IMR-90 (cell line): Measurements from ENCODE around the gene USP32. TPM values are rescaled to one million over a fixed set of nuclear protein-coding genes. Genes with fewer than 3 reads are reported as not detected.

ENCODE experiments used
- ATAC-seq: fragments of 200-7000 bp; cut with Tn5 transposase; 2 replicates; pipeline ENCODE4 v1.9.1; 2020; ENCODE audit warnings: low read depth, mild to moderate bottlenecking, moderate library complexity
- BruUV-seq: library from RNA; stranded (reverse); fragments of 400-500 nt; replicated peaks from 2 replicates; lab custom pipeline; 2021; lab: Mats Ljungman, UMichigan
- CTCF ChIA-PET: fragments of 300-600 bp; formaldehyde crosslinking; extraction: SDS; loops from one replicate; lab custom pipeline; 2021; ENCODE audit warnings: antibody characterized with exemption; lab: Yijun Ruan, JAX
- POLR2A ChIA-PET: fragments of 300-600 bp; sonication (Branson Sonifier 250); formaldehyde crosslinking; loops from one replicate; lab custom pipeline; 2022; ENCODE audit warnings: antibody characterized with exemption; ENCODE audit not compliant: unreplicated experiment; lab: Charles Lee
- DNase-seq: peaks from one replicate; pipeline ENCODE4 v3.0.0; 2013
- H2AFZ ChIP-seq: replicated peaks from 2 replicates; pipeline ENCODE3; 2013; ENCODE audit warnings: low read length, mild to moderate bottlenecking; ENCODE audit not compliant: poor library complexity
- H2AK5ac ChIP-seq: 2 replicates; pipeline ENCODE4 v1.6.1; 2013; ENCODE audit warnings: low read depth, low read length, inconsistent platforms
- H2AK9ac ChIP-seq: replicated peaks from 2 replicates; pipeline ENCODE3; 2013; ENCODE audit warnings: mild to moderate bottlenecking, low read depth, low read length, moderate library complexity; ENCODE audit not compliant: poor library complexity
- H2BK120ac ChIP-seq: 2 replicates; pipeline ENCODE4 v1.6.1; 2013; ENCODE audit warnings: low read depth, low read length, inconsistent platforms
- H2BK15ac ChIP-seq: 3 replicates; pipeline ENCODE4 v1.6.1; 2013; ENCODE audit warnings: low read depth, low read length, inconsistent platforms
- H2BK20ac ChIP-seq: 2 replicates; pipeline ENCODE4 v1.6.1; 2013; ENCODE audit warnings: low read depth, mild to moderate bottlenecking, inconsistent platforms, low read length, moderate library complexity
- H2BK5ac ChIP-seq: 2 replicates; pipeline ENCODE4 v1.6.1; 2013; ENCODE audit warnings: mild to moderate bottlenecking, low read depth, low read length, inconsistent platforms; ENCODE audit not compliant: poor library complexity, severe bottlenecking
- H3K14ac ChIP-seq: replicated peaks from 2 replicates; pipeline ENCODE4 v1.6.1; 2013; ENCODE audit warnings: low read depth, low read length, inconsistent platforms
- H3K18ac ChIP-seq: 2 replicates; pipeline ENCODE4 v1.6.1; 2013; ENCODE audit warnings: low read depth, low read length, control low read depth
- H3K23ac ChIP-seq: 2 replicates; pipeline ENCODE4 v1.6.1; 2013; ENCODE audit warnings: low read depth, low read length, inconsistent platforms
- H3K27ac ChIP-seq: 2 replicates; pipeline ENCODE4 v1.5.1; 2013; ENCODE audit warnings: mild to moderate bottlenecking, control low read depth, low read length; ENCODE audit not compliant: insufficient read depth
- H3K27me3 ChIP-seq: 2 replicates; pipeline ENCODE4 v1.6.1; 2013; ENCODE audit warnings: low read length; ENCODE audit not compliant: control insufficient read depth, insufficient read depth
- H3K36me3 ChIP-seq: 2 replicates; pipeline ENCODE4 v1.6.1; 2013; ENCODE audit warnings: low read length, mixed read lengths; ENCODE audit not compliant: control insufficient read depth, insufficient read depth
- H3K4ac ChIP-seq: 2 replicates; pipeline ENCODE4 v1.6.1; 2013; ENCODE audit warnings: low read depth, low read length, inconsistent platforms
- H3K4me1 ChIP-seq: 2 replicates; pipeline ENCODE4 v1.6.1; 2013; ENCODE audit warnings: low read length, mixed read lengths; ENCODE audit not compliant: control insufficient read depth, insufficient read depth
- H3K4me2 ChIP-seq: 2 replicates; pipeline ENCODE4 v1.6.1; 2013; ENCODE audit warnings: low read depth, mild to moderate bottlenecking, control low read depth, low read length, moderate library complexity
- H3K4me3 ChIP-seq: 2 replicates; pipeline ENCODE4 v1.5.1; 2013; ENCODE audit warnings: low read depth, mild to moderate bottlenecking, control low read depth, low read length, moderate library complexity; ENCODE audit not compliant: insufficient read depth
- H3K56ac ChIP-seq: 2 replicates; pipeline ENCODE4 v1.6.1; 2013; ENCODE audit warnings: low read length, inconsistent platforms; ENCODE audit not compliant: insufficient read depth; ENCODE audit errors: extremely low read depth
- H3K79me1 ChIP-seq, 2 experiments: 2 replicates each; pipeline ENCODE4 v1.6.1; 2013; ENCODE audit warnings: low read length in 2 of 2, inconsistent platforms in 1 of 2, low read depth in 1 of 2
- H3K9ac ChIP-seq: 2 replicates; pipeline ENCODE4 v1.6.1; 2013; ENCODE audit warnings: low read depth, low read length, control low read depth
- H3K9me1 ChIP-seq: 2 replicates; pipeline ENCODE4 v1.6.1; 2013; ENCODE audit warnings: low read length, inconsistent platforms; ENCODE audit not compliant: insufficient read depth
- H3K9me3 ChIP-seq: 2 replicates; pipeline ENCODE4 v1.6.1; 2013; ENCODE audit warnings: low read length; ENCODE audit not compliant: control insufficient read depth, insufficient read depth
- H4K20me1 ChIP-seq: 2 replicates; pipeline ENCODE4 v1.6.1; 2013; ENCODE audit warnings: low read length, inconsistent platforms; ENCODE audit not compliant: insufficient read depth
- H4K5ac ChIP-seq: 2 replicates; pipeline ENCODE4 v1.6.1; 2013; ENCODE audit warnings: mild to moderate bottlenecking, low read depth, low read length, control low read depth
- H4K8ac ChIP-seq, 2 experiments: 2 replicates each; pipeline ENCODE4 v1.6.1; 2013; ENCODE audit warnings: low read depth in 2 of 2, low read length in 2 of 2, control low read depth in 1 of 2, inconsistent platforms in 1 of 2
- H4K91ac ChIP-seq: 2 replicates; pipeline ENCODE4 v1.6.1; 2013; ENCODE audit warnings: low read depth, low read length, inconsistent platforms; ENCODE audit not compliant: insufficient read depth
- BHLHE40 ChIP-seq: fragments of 150-350 bp; IDR thresholded peaks from 2 replicates; pipeline ENCODE4 v1.6.1; 2016; ENCODE audit warnings: mild to moderate bottlenecking, low read depth, low read length
- CEBPB ChIP-seq: IDR thresholded peaks from 2 replicates; pipeline ENCODE4 v1.6.1; 2012; ENCODE audit warnings: low read depth, low read length, improper control_type of control experiment
- CHD1 ChIP-seq: IDR thresholded peaks from 2 replicates; pipeline ENCODE4 v1.6.1; 2012; ENCODE audit warnings: low read depth, low read length, improper control_type of control experiment
- CTCF ChIP-seq: conservative IDR thresholded peaks from 2 replicates; pipeline ENCODE4 v1.5.1; 2012; ENCODE audit warnings: mild to moderate bottlenecking, low read depth, low read length, improper control_type of control experiment
- ELK1 ChIP-seq: fragments of 150-350 bp; IDR thresholded peaks from 2 replicates; pipeline ENCODE4 v1.6.1; 2016; ENCODE audit warnings: low read depth, mild to moderate bottlenecking, low read length, moderate library complexity, borderline replicate concordance
- FOS ChIP-seq: fragments of 150-350 bp; IDR thresholded peaks from 2 replicates; pipeline ENCODE4 v1.6.1; 2016; ENCODE audit warnings: low read depth, low read length
- MAFK ChIP-seq: IDR thresholded peaks from 2 replicates; pipeline ENCODE4 v1.6.1; 2012; ENCODE audit warnings: low read depth, low read length, improper control_type of control experiment
- MAZ ChIP-seq: IDR thresholded peaks from 2 replicates; pipeline ENCODE4 v1.6.1; 2012; ENCODE audit warnings: low read depth, mild to moderate bottlenecking, low read length, improper control_type of control experiment, moderate library complexity, borderline replicate concordance
- NFE2L2 ChIP-seq: fragments of 150-350 bp; IDR thresholded peaks from 2 replicates; pipeline ENCODE4 v1.6.1; 2016; ENCODE audit warnings: low read depth, mild to moderate bottlenecking, low read length
- RAD21 ChIP-seq: IDR thresholded peaks from 2 replicates; pipeline ENCODE4 v1.6.1; 2012; ENCODE audit warnings: low read length, improper control_type of control experiment
- RCOR1 ChIP-seq: IDR thresholded peaks from 2 replicates; pipeline ENCODE4 v1.6.1; 2012; ENCODE audit warnings: mild to moderate bottlenecking, low read length, improper control_type of control experiment; ENCODE audit not compliant: insufficient replicate concordance
- RFX5 ChIP-seq: IDR thresholded peaks from 2 replicates; pipeline ENCODE4 v1.8.0; 2012; ENCODE audit warnings: low read depth, mild to moderate bottlenecking, low read length, moderate library complexity
- SMC3 ChIP-seq: fragments of 150-350 bp; IDR thresholded peaks from 2 replicates; pipeline ENCODE4 v1.6.1; 2016; ENCODE audit warnings: low read depth, mild to moderate bottlenecking, antibody characterized with exemption, low read length, moderate library complexity
- USF2 ChIP-seq: fragments of 150-350 bp; IDR thresholded peaks from 2 replicates; pipeline ENCODE4 v1.6.1; 2017; ENCODE audit warnings: mild to moderate bottlenecking, antibody characterized with exemption, low read length, low read depth
- WGBS, 2 experiments: methylation state at CpG; one replicate each; pipeline versions ENCODE4 v1.1.5 to v1.1.7; 2013; ENCODE audit warnings: missing lambda C conversion rate in 2 of 2; ENCODE audit not compliant: insufficient read length in 1 of 2; ENCODE audit errors: extremely low coverage in 2 of 2; 5-methylcytosine and 5-hydroxymethylcytosine counted together
- dilution Hi-C: fragments of 300-500 bp; cut with HindIII; formaldehyde crosslinking; loops from one replicate; pipeline ENCODE4 v1.14.3; 2018; ENCODE audit warnings: low sequenced_read_pairs; ENCODE audit not compliant: unreplicated experiment
- in situ Hi-C: fragments of 300-500 bp; cut with MboI; formaldehyde crosslinking; loops from 3 replicates; pipeline ENCODE4 v1.14.3; 2019; ENCODE audit warnings: low sequenced_read_pairs, inconsistent platforms, mixed read lengths
- intact Hi-C: fragments of 100-400 bp; cut with micrococcal nuclease; formaldehyde crosslinking; loops from 2 replicates; pipeline ENCODE4 v1.10.0; 2022
- polyA plus RNA-seq, 3 experiments: library from polyadenylated mRNA; depleted of rRNA; stranded (reverse); fragments of >200 nt; gene quantifications; 2 replicates each; pipeline ENCODE4 v1.2.3, GENCODE V29; 2012; ENCODE audit warnings: low replicate concordance in 1 of 3
- total RNA-seq: library from RNA; depleted of rRNA; stranded (reverse); fragments of >200 nt; gene quantifications from 2 replicates; pipeline ENCODE4 v1.2.3, GENCODE V29; 2012

Gene USP32
- total and polyA plus RNA-seq, 2 of the 4 experiments (the other 2 are of a cell fraction), result 16.8 to 46.8 TPM

DNA sequence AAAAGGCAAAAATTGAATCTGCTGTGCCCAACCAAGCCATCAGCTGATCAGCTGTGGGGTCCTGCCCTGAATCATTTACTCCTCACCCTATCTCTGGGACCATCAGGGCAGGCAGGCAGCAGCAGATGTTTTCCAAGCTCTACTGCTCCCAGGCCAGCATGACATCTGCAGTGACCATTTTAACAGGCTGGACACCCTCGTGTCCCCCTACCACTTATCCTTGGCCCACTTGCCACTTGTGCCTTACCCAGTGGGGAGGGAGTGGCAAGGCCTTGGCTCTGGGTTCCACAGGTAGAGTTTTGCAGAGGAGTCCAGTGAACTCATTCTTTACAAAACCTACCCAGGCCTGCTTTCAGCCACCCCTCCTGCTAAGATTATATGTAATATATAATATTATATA, 254.2 kb downstream of the USP32 start:
- no peak overlapping the region for H3K4ac ChIP-seq
- no peak for TF ChIP-seq USF2
- TF ChIP-seq CTCF, result no peak
- TF ChIP-seq BHLHE40, result no peak
- TF ChIP-seq MAFK, result no peak
- no peak for TF ChIP-seq RFX5
- no peak for TF ChIP-seq CHD1
- TF ChIP-seq RAD21, result no peak
- no peak for TF ChIP-seq FOS
- TF ChIP-seq NFE2L2, result no peak
- no peak for TF ChIP-seq SMC3
- TF ChIP-seq ELK1, result no peak
- no peak for TF ChIP-seq RCOR1
- TF ChIP-seq MAZ, result no peak
- TF ChIP-seq CEBPB, result no peak
- dilution Hi-C loops (no loop called here), in situ Hi-C loops (loop anchor here (25.0 kb wide), 2 partner anchors 275 to 500 kb away; partner anchors contain the start of gene CHCT1), intact Hi-C loops (loop anchor here (10.0 kb wide), 1 partner anchor 467 kb away; the partner anchor contains the start of gene PPM1D)
- WGBS, 2 experiments, result no CpG with 5 or more reads among the region's 1 CpG
- no peak overlapping the region for H2BK20ac ChIP-seq
- no peak overlapping the region for H3K23ac ChIP-seq
- no peak overlapping the region for H3K56ac ChIP-seq
- no peak overlapping the region for H4K8ac ChIP-seq
- no peak overlapping the region for H3K4me2 ChIP-seq
- no peak overlapping the region for H2BK5ac ChIP-seq
- no peak overlapping the region for H2AK9ac ChIP-seq
- H4K20me1 ChIP-seq, result no peaks in the 10 kb centered on the region
- peaks cover 11 to 22% of the 10 kb centered on the region in 2 experiments; a peak in 2 of 4 replicates for H3K79me1 ChIP-seq
- POLR2A ChIA-PET, result no interaction called here
- no peak overlapping the region for H2BK120ac ChIP-seq
- H2AFZ ChIP-seq, result no peak overlapping the region
- H3K14ac ChIP-seq, result no peak overlapping the region
- H3K27me3 ChIP-seq, result peaks cover 27% of the 10 kb centered on the region
- H3K36me3 ChIP-seq, result no peaks in the 10 kb centered on the region
- H3K4me3 ChIP-seq, result no peak overlapping the region
- H3K4me1 ChIP-seq, result peaks cover 6% of the 10 kb centered on the region; the same call in 1 of the 2 replicates
- no peak overlapping the region for H4K91ac ChIP-seq
- DNase-seq (no peak), ATAC-seq (no peak)
- peaks cover 4% of the 10 kb centered on the region; the same call in 1 of the 2 replicates for H3K9me1 ChIP-seq
- no peak overlapping the region for H3K9ac ChIP-seq
- no peak overlapping the region for H4K5ac ChIP-seq
- no peaks in the 10 kb centered on the region for H3K9me3 ChIP-seq
- BruUV-seq, result no TSS peak
- H3K18ac ChIP-seq, result no peak overlapping the region
- no peak overlapping the region for H2AK5ac ChIP-seq
- H3K27ac ChIP-seq, result no peak overlapping the region
- H2BK15ac ChIP-seq, result no peak overlapping the region
- CTCF ChIA-PET, result interaction anchor here (0.6 kb wide), 1 partner anchor 248 kb away, joined by 3 read pairs; no protein-coding TSS in a partner anchor
